BE2C (cell line): ENCODE results near the gene SGMS1.
"Not testable (repeated sequence)": the region's sequence is repeated elsewhere in the genome, so short reads cannot be mapped to it uniquely, and the experiment has no call there.

Experiments used
- DNase-seq: peaks from one replicate; pipeline ENCODE4 v3.0.0-alpha.2; 2020
- H3K27me3 ChIP-seq: fragments of 250-450 bp; sonication (Bioruptor Pico); 2 replicates; pipeline ENCODE4 v1.5.1; 2020; ENCODE audit warnings: mild to moderate bottlenecking
- H3K36me3 ChIP-seq: fragments of 250-450 bp; sonication (Bioruptor Pico); 2 replicates; pipeline ENCODE4 v1.5.1; 2020; ENCODE audit warnings: mild to moderate bottlenecking
- H3K4me1 ChIP-seq: fragments of 250-450 bp; sonication (Bioruptor Pico); 2 replicates; pipeline ENCODE4 v1.5.1; 2020
- H3K4me3 ChIP-seq: 2 replicates; pipeline ENCODE4 v1.5.1; 2011; ENCODE audit warnings: low read depth, low read length
- H3K9me3 ChIP-seq: fragments of 250-450 bp; sonication (Bioruptor Pico); 2 replicates; pipeline ENCODE4 v1.5.1; 2020
- CTCF ChIP-seq: IDR thresholded peaks from 2 replicates; pipeline ENCODE4 v1.5.1; 2012; ENCODE audit warnings: mild to moderate bottlenecking, low read depth, low read length

The SGMS1 gene

GRCh38 chr10:50554376-50554994 lies 69.3 kb downstream of the SGMS1 start:
- H3K36me3 ChIP-seq, result no peaks in the 10 kb centered on the region
- no peak for DNase-seq
- TF ChIP-seq CTCF, result no peak
- H3K4me3 ChIP-seq, result no peak overlapping the region
- no peaks in the 10 kb centered on the region for H3K27me3 ChIP-seq
- H3K4me1 ChIP-seq, result peaks cover 26% of the 10 kb centered on the region
- no peaks in the 10 kb centered on the region for H3K9me3 ChIP-seq

GRCh38 chr10:50552771-50553535 lies 70.8 kb downstream of the SGMS1 start:
- Histone ChIP-seq H3K4me3 (no peak overlapping the region), H3K9me3 (no peaks in the 10 kb centered on the region), H3K4me1 (peaks cover 15% of the 10 kb centered on the region), H3K36me3 (no peaks in the 10 kb centered on the region), H3K27me3 (no peaks in the 10 kb centered on the region)
- peak; percentile 40 for TF ChIP-seq CTCF
- no peak for DNase-seq

GRCh38 chr10:50552308-50552707 lies 71.4 kb downstream of the SGMS1 start:
- Histone ChIP-seq H3K9me3 (no peaks in the 10 kb centered on the region), H3K4me3 (no peak overlapping the region), H3K27me3 (no peaks in the 10 kb centered on the region), H3K4me1 (peaks cover 11% of the 10 kb centered on the region; the same call in 1 of the 2 replicates), H3K36me3 (no peaks in the 10 kb centered on the region)
- DNase-seq, result no peak
- TF ChIP-seq CTCF, result no peak

- no peaks in the 10 kb centered on the region for H3K27me3 ChIP-seq
- no peak for TF ChIP-seq CTCF
- no peaks in the 10 kb centered on the region for H3K9me3 ChIP-seq
These were observed 71.9 kb downstream of the SGMS1 start for GRCh38 chr10:50551894-50552293.

GRCh38 chr10:50550291-50550839 lies 73.4 kb downstream of the SGMS1 start:
- TF ChIP-seq CTCF, result no peak
- H3K27me3 ChIP-seq, result no peaks in the 10 kb centered on the region
- DNase-seq, result peak; percentile 31
- H3K4me3 ChIP-seq, result no peak overlapping the region
- H3K4me1 ChIP-seq, result peaks cover 4% of the 10 kb centered on the region; the same call in 1 of the 2 replicates
- H3K9me3 ChIP-seq, result no peaks in the 10 kb centered on the region
- no peaks in the 10 kb centered on the region for H3K36me3 ChIP-seq

More at GRCh38 chr10:50551894-50552293, 71.9 kb downstream of the SGMS1 start:
- H3K36me3 ChIP-seq, result no peaks in the 10 kb centered on the region
- no peak for DNase-seq
- H3K4me1 ChIP-seq, result peaks cover 11% of the 10 kb centered on the region; the same call in 1 of the 2 replicates
- H3K4me3 ChIP-seq, result no peak overlapping the region

- H3K4me1 ChIP-seq, H3K9me3 ChIP-seq, DNase-seq, H3K36me3 ChIP-seq, H3K4me3 ChIP-seq, H3K27me3 ChIP-seq: not testable (repeated sequence)
These were observed 74.6 kb downstream of the SGMS1 start for GRCh38 chr10:50549186-50549585.

- not testable (repeated sequence) for H3K4me3 ChIP-seq, H3K36me3 ChIP-seq, H3K4me1 ChIP-seq, DNase-seq, H3K27me3 ChIP-seq, H3K9me3 ChIP-seq
These were observed 75.3 kb downstream of the SGMS1 start for GRCh38 chr10:50548481-50548880.

GRCh38 chr10:50546287-50546686 lies 77.5 kb downstream of the SGMS1 start:
- not testable (repeated sequence) for H3K4me3 ChIP-seq, DNase-seq, H3K9me3 ChIP-seq, H3K36me3 ChIP-seq, H3K4me1 ChIP-seq, H3K27me3 ChIP-seq
